Measurements from ENCODE around the gene GNPTAB. TPM values are rescaled to one million over a fixed set of nuclear protein-coding genes. Genes with fewer than 3 reads are reported as not detected.

The GNPTAB gene
- total RNA-seq, 1 experiment from 2014 or later = 25.4 TPM

DNA sequence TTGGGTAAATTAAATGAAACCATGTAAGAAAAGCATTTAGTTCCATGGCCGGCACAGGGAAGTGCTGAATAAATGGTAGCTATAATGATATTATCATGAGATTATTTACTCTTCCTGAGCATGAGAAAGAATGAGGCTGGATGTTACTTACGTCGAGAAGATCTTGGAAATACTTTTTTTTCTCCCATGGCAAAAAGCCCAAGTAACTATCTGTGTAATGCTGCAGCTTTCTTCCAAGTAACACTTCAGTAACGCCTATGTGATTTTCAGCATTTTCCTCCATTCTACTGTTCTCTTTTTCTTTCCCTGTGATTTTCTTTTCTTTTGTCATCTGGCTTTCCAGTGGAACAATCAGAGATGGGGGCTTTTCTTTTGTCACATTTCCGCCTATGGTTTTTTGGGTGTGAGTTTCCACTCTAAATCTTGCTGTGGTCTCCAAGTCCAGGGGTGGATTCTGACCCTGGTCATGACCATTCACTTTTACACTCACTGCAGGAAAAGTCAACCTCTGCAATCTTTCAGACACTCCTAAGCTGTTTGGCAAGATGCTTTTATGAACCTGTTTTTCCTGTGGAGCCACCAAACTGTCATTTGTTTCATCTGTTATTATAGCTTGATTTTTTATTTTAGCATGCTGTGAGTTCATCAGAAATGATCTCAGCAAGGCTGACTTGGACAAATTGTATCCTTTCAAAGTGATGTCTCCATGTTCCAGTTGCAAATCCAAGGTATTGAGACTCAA is 66.5 kb downstream of the GNPTAB start (continued):
- TF ChIP-seq, protein P1, sequence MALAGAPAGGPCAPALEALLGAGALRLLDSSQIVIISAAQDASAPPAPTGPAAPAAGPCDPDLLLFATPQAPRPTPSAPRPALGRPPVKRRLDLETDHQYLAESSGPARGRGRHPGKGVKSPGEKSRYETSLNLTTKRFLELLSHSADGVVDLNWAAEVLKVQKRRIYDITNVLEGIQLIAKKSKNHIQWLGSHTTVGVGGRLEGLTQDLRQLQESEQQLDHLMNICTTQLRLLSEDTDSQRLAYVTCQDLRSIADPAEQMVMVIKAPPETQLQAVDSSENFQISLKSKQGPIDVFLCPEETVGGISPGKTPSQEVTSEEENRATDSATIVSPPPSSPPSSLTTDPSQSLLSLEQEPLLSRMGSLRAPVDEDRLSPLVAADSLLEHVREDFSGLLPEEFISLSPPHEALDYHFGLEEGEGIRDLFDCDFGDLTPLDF (CRISPR knock-in tag; IDR thresholded peaks at IDR 0.05) = no peak
- TF ChIP-seq FOXK1 (CRISPR knock-in tag; IDR thresholded peaks at IDR 0.05) = no peak

DNA sequence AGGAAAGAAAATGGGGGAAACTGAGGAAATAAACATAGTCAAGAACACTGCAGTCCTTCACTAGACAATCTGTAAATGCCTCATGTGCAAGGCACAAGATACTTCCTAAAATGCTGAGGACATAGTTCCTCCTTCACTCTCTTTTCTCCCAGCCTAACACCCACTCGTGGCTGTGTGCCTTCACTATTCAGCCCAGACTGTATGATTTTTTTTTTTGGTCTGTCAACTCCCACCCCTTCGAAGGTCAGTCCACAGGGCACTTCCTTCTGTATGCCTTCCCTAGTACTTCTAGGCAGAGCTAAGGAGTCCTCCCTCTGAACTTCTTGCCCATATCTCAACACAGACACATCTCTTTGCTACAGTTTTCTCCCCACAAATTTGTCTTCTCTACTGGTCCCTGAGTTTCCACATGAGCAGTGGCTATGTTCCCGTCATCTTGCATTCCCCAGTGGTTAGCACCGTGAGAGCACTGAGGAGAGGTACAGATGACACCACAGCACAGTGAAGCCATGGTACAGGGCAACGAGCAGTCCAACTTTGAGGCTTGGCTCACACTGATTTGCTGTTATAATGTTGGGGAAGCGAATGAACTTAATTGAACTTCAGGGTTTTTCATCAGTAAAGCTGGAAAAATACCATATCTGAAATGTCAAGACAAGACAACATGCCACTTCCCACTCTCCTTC is 67.4 kb downstream of the GNPTAB start:
- DNase-seq (ENCODE audit: low spot score) (no peak), ATAC-seq (no peak)
- POLR2A ChIA-PET = no interaction called here
- no peaks in the 10 kb centered on the region for H3K9me3 Mint-ChIP-seq
- peaks cover 7% of the 10 kb centered on the region for H3K36me3 Mint-ChIP-seq
- H3K4me3 Mint-ChIP-seq = no peak overlapping the region
- TF ChIP-seq NR3C1 (CRISPR knock-in tag; conservative IDR thresholded peaks at IDR 0.05; ENCODE audit: low read depth) (no peak), ZNF671 (CRISPR knock-in tag; IDR thresholded peaks at IDR 0.05) (no peak), CBFB (CRISPR knock-in tag; IDR thresholded peaks at IDR 0.05; ENCODE audit: low read depth) (no peak)
- CTCF ChIA-PET = interaction anchor here (1.4 kb wide), 1 partner anchor 10 kb away, joined by 6 read pairs; no protein-coding TSS in a partner anchor
- peaks cover 8% of the 10 kb centered on the region for H3K4me1 Mint-ChIP-seq
- peak overlapping the region; percentile 73 for H3K27ac Mint-ChIP-seq
- no peaks in the 10 kb centered on the region for H3K27me3 Mint-ChIP-seq (ENCODE audit: low read depth)

DNA sequence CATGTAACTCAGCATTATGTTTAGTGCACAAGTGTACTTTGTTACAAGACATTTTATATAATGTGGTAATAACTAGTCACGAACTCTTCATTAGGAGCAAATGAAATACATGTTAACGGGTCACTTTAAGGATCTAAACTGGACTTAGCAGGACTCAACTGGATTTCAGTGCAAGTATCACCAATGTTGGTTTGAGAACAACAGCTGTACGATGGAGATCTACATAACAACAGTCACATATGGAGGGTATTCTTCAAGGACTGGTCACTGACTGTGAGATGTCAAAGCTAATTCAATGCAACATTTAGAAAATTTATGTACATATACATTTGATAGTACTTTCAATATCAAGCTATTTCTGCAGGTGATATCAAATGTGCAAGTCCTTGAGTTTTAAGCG is 69.0 kb downstream of the GNPTAB start:
- ChIA-PET POLR2A (no interaction called here), CTCF (interaction anchor here (3.3 kb wide), 1 partner anchor 69 kb away, joined by 23 read pairs; the partner anchor contains the start of gene GNPTAB)
- peaks cover 8% of the 10 kb centered on the region for H3K36me3 Mint-ChIP-seq
- TF ChIP-seq, protein P1 (CRISPR knock-in tag; IDR thresholded peaks at IDR 0.05) = no peak
- no peak overlapping the region for H3K4me3 Mint-ChIP-seq
- peaks cover 8% of the 10 kb centered on the region for H3K4me1 Mint-ChIP-seq
- H3K9me3 Mint-ChIP-seq = no peaks in the 10 kb centered on the region
- H3K27me3 Mint-ChIP-seq (ENCODE audit: low read depth) = no peaks in the 10 kb centered on the region
- DNase-seq (ENCODE audit: low spot score) (no peak), ATAC-seq (no peak)
- peak overlapping the region; percentile 80 for H3K27ac Mint-ChIP-seq

DNA sequence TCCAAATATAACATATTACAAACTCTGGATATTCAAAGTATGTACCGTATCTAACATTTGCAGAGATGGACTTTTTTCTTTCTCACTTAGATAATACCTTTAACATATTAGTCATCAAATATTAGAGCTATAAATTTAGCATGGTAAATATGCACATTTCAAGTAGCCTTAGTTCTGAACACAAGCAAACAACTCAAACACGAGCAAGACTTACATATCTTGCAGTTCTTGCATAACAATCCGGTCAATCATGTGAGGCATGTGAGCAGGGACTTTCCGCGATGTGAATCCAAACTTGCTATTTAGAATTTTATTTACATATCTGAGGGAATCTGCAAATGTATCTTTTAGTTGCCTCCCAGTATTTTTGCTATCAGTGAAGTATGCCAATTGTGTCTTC is 69.4 kb downstream of the GNPTAB start:
- no peak for TF ChIP-seq ZBTB21 (CRISPR knock-in tag; IDR thresholded peaks at IDR 0.05; ENCODE audit: borderline replicate concordance)
- TF ChIP-seq SOX15 (CRISPR knock-in tag; IDR thresholded peaks at IDR 0.05) = no peak
- TF ChIP-seq ZNF396 (CRISPR knock-in tag; IDR thresholded peaks at IDR 0.05; ENCODE audit: borderline replicate concordance) = no peak
- no peak for TF ChIP-seq ZNF232 (CRISPR knock-in tag; IDR thresholded peaks at IDR 0.05)
- TF ChIP-seq IRF2 (CRISPR knock-in tag; IDR thresholded peaks at IDR 0.05; ENCODE audit: borderline replicate concordance, low read depth) = no peak
- H3K36me3 Mint-ChIP-seq = peaks cover 5% of the 10 kb centered on the region; the same call in 1 of the 2 replicates
- peak overlapping the region; percentile 80 for H3K27ac Mint-ChIP-seq
- ATAC-seq (no peak), DNase-seq (ENCODE audit: low spot score) (no peak)
- peaks cover 8% of the 10 kb centered on the region for H3K4me1 Mint-ChIP-seq
- no peak overlapping the region for H3K4me3 Mint-ChIP-seq
- H3K27me3 Mint-ChIP-seq (ENCODE audit: low read depth) = no peaks in the 10 kb centered on the region
- ChIA-PET POLR2A (no interaction called here), CTCF (interaction anchor here (2.6 to 3.3 kb wide), 2 partner anchors 12 to 69 kb away, joined by 20 to 23 read pairs; partner anchors contain the start of gene GNPTAB)
- no peaks in the 10 kb centered on the region for H3K9me3 Mint-ChIP-seq

DNA sequence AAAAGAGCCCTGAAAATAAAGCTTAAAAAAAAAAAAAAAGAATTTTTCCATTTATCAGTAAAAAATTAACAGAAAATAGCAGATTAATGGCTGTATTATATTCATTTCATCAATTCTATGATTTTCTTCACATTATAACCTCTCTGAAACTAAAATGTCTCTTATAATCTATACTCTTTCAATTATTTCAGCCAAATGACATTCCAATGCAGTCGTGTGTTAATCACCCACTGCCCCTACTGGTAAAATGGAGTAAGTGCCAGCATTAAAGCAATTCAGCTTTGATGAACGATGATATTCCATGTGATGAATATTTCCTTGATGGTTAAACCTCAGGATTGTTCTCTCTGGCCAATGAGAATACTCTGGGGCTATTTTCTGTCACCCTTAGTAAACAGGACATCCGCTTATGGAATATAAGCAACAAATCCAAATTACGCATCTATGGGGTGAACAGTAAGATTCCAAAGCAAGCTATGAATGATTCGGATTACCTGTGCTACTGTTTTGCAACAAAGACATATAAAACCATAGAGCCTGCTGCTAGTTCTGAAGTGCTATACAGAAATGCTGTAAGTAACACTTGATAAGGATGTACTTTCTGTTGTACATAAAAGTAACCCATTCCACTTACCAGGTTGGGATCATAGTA is 71.2 kb downstream of the GNPTAB start:
- Mint-ChIP-seq H3K4me1 (peaks cover 8% of the 10 kb centered on the region), H3K9me3 (no peaks in the 10 kb centered on the region), H3K27ac (no peak overlapping the region), H3K36me3 (peaks cover 7% of the 10 kb centered on the region), H3K27me3 (ENCODE audit: low read depth) (no peaks in the 10 kb centered on the region), H3K4me3 (no peak overlapping the region)
- TF ChIP-seq, protein P2, sequence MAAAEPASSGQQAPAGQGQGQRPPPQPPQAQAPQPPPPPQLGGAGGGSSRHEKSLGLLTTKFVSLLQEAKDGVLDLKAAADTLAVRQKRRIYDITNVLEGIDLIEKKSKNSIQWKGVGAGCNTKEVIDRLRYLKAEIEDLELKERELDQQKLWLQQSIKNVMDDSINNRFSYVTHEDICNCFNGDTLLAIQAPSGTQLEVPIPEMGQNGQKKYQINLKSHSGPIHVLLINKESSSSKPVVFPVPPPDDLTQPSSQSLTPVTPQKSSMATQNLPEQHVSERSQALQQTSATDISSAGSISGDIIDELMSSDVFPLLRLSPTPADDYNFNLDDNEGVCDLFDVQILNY (CRISPR knock-in tag; IDR thresholded peaks at IDR 0.05) = no peak
- TF ChIP-seq, protein P3, sequence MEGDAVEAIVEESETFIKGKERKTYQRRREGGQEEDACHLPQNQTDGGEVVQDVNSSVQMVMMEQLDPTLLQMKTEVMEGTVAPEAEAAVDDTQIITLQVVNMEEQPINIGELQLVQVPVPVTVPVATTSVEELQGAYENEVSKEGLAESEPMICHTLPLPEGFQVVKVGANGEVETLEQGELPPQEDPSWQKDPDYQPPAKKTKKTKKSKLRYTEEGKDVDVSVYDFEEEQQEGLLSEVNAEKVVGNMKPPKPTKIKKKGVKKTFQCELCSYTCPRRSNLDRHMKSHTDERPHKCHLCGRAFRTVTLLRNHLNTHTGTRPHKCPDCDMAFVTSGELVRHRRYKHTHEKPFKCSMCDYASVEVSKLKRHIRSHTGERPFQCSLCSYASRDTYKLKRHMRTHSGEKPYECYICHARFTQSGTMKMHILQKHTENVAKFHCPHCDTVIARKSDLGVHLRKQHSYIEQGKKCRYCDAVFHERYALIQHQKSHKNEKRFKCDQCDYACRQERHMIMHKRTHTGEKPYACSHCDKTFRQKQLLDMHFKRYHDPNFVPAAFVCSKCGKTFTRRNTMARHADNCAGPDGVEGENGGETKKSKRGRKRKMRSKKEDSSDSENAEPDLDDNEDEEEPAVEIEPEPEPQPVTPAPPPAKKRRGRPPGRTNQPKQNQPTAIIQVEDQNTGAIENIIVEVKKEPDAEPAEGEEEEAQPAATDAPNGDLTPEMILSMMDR (IDR thresholded peaks at IDR 0.05) = peak; percentile 42
- TF ChIP-seq NR2C2 (CRISPR knock-in tag; IDR thresholded peaks at IDR 0.05) = no peak
- CTCF ChIA-PET = interaction anchor here (0.6 to 3.3 kb wide), 35 partner anchors 9 to 972 kb away, joined by 3 to 23 read pairs (median 4); partner anchors contain the start of genes GNPTAB and SPIC
- POLR2A ChIA-PET = interaction anchor here (0.6 to 0.7 kb wide), 2 partner anchors 20 to 109 kb away, joined by 3 read pairs; partner anchors contain the start of gene SYCP3
- peak; percentile 68; the same call in 1 of the 2 replicates for ATAC-seq
- no peak for DNase-seq (ENCODE audit: low spot score)

All from WTC11 (cell line).